ENCODE data around the gene PTP4A2. TPM values are rescaled to one million over a fixed set of nuclear protein-coding genes. Genes with fewer than 3 reads are reported as not detected.

PTP4A2 gene
- total and polyA plus RNA-seq, 2 donors (not counting 3 experiments of a cell fraction or from before 2014, with no cell fraction given) = 74.1 to 184 TPM

DNA sequence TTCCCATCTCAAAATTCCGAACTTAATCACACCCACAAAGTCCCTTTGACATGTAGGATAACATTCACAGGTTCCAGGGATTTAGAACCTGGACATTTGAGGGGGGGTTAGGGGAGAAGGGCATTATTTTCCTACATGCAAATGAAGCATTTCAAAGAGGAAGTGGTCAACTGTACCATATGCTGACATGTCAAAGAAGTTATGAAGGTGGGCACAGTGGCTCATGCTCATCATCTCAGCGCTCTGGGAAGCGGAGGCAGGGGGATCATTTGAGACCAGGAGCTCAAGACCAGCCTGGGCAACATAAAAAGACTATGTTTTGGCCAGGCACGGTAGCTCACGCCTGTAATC, 35.7 kb downstream of the PTP4A2 start:
- BruUV-seq (replicated peaks) = no TSS peak
- TF ChIP-seq, protein P1, sequence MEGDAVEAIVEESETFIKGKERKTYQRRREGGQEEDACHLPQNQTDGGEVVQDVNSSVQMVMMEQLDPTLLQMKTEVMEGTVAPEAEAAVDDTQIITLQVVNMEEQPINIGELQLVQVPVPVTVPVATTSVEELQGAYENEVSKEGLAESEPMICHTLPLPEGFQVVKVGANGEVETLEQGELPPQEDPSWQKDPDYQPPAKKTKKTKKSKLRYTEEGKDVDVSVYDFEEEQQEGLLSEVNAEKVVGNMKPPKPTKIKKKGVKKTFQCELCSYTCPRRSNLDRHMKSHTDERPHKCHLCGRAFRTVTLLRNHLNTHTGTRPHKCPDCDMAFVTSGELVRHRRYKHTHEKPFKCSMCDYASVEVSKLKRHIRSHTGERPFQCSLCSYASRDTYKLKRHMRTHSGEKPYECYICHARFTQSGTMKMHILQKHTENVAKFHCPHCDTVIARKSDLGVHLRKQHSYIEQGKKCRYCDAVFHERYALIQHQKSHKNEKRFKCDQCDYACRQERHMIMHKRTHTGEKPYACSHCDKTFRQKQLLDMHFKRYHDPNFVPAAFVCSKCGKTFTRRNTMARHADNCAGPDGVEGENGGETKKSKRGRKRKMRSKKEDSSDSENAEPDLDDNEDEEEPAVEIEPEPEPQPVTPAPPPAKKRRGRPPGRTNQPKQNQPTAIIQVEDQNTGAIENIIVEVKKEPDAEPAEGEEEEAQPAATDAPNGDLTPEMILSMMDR (IDR thresholded peaks at IDR 0.05; ENCODE audit: extremely low read depth in 1 of 2, insufficient read depth in 1 of 2, low read depth in 1 of 2, low read length in 2 of 2) = no peak
- TF ChIP-seq MYC (IDR thresholded peaks at IDR 0.05; ENCODE audit: low read depth, low read length) (no peak), EZH2 (IDR thresholded peaks at IDR 0.05; ENCODE audit: borderline replicate concordance, low read depth, low read length, severe bottlenecking) (no peak), GATA2 (IDR thresholded peaks at IDR 0.05; ENCODE audit: insufficient read depth, insufficient read length, low read depth, low read length) (no peak), POLR2AphosphoS5 (IDR thresholded peaks at IDR 0.05; ENCODE audit: insufficient read depth, low read depth, low read length) (no peak), FOS (IDR thresholded peaks at IDR 0.05; ENCODE audit: borderline replicate concordance, insufficient read depth, low read length) (no peak), POLR2A (IDR thresholded peaks at IDR 0.05; ENCODE audit: low read depth, low read length) (no peak), JUN (IDR thresholded peaks at IDR 0.05; ENCODE audit: borderline replicate concordance, insufficient read depth, insufficient read length, low read depth) (no peak)
- TF ChIP-seq, protein P2, sequence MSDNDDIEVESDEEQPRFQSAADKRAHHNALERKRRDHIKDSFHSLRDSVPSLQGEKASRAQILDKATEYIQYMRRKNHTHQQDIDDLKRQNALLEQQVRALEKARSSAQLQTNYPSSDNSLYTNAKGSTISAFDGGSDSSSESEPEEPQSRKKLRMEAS (IDR thresholded peaks at IDR 0.05; ENCODE audit: insufficient read depth, insufficient read length) = no peak
- Histone ChIP-seq H3K9me3 (replicated peaks; ENCODE audit: control insufficient read depth, insufficient read depth, low read length) (no peaks in the 10 kb centered on the region), H3K9me1 (replicated peaks; ENCODE audit: control insufficient read depth, extremely low read depth, insufficient read depth, low read length) (no peaks in the 10 kb centered on the region), H3K36me3 (ENCODE audit: control insufficient read depth in 2 of 2, extremely low read depth in 1 of 2, insufficient read depth in 2 of 2, low read length in 2 of 2) (peaks cover 3 to 7% of the 10 kb centered on the region in 2 experiments), H3K4me2 (ENCODE audit: insufficient read depth, low read length) (no peak overlapping the region), H3K9ac (replicated peaks; ENCODE audit: extremely low read depth, insufficient read depth, low read length) (no peak overlapping the region), H3K27ac (ENCODE audit: insufficient read depth, low read depth, low read length) (no peak overlapping the region), H3K4me3 (replicated peaks in 1 of 3; ENCODE audit: insufficient read depth in 1 of 3, low read depth in 1 of 3, low read length in 3 of 3) (no peak overlapping the region), H2AFZ (ENCODE audit: low read depth, low read length) (no peak overlapping the region), H4K20me1 (replicated peaks; ENCODE audit: control insufficient read depth, extremely low read depth, insufficient read depth, low read length) (no peaks in the 10 kb centered on the region), H3K4me1 (ENCODE audit: control insufficient read depth, extremely low read depth, insufficient read depth, low read length) (no peaks in the 10 kb centered on the region), H3K79me2 (ENCODE audit: control insufficient read depth, insufficient read depth, low read length) (no peaks in the 10 kb centered on the region), H3K27me3 (ENCODE audit: control insufficient read depth in 2 of 2, insufficient read depth in 2 of 2, low read length in 2 of 2) (no peaks in the 10 kb centered on the region)
- DNase-seq (ENCODE audit: low read depth, low spot score) (no peak), FAIRE-seq (no peak)
- dilution Hi-C loops (cut with MboI; ENCODE audit: extremely low pct_ligation_motif_present, low sequenced_read_pairs) (no loop called here), intact Hi-C loops (cut with micrococcal nuclease) (no loop called here)
- ChIA-PET CTCF (interaction anchor here (1.6 to 5.6 kb wide), 3 partner anchors 11 to 62 kb away, joined by 3 to 40 read pairs (median 6); no protein-coding TSS in a partner anchor), POLR2A (no interaction called here)
